Ovary (tissue), 9 donors: Measurements from ENCODE around the gene RBM33. TPM values are rescaled to one million over a fixed set of nuclear protein-coding genes. Genes with fewer than 3 reads are reported as not detected.
"Not testable (repeated sequence)": the region's sequence is repeated elsewhere in the genome, so short reads cannot be mapped to it uniquely, and the experiment has no call there.

Source experiments
- DNase-seq, 5 donors: peaks; one replicate each; pipeline ENCODE4 v3.0.0-alpha.2; 2019 to 2020
- H3K27ac ChIP-seq, 2 donors: fragments of 200-600 bp; one replicate each; pipeline versions ENCODE4 v1.5.1 to v1.8.0; 2019 to 2022
- H3K27me3 ChIP-seq: fragments of 200-600 bp; one replicate; pipeline ENCODE4 v1.8.0; 2022
- H3K36me3 ChIP-seq: fragments of 200-600 bp; sonication (generic); one replicate; pipeline ENCODE4 v1.5.1; 2019
- H3K4me1 ChIP-seq: one replicate; pipeline ENCODE4 v1.8.1; 2013; ENCODE audit warnings: mild to moderate bottlenecking, moderate library complexity; ENCODE audit not compliant: insufficient read depth
- H3K4me3 ChIP-seq: fragments of 200-600 bp; sonication (generic); one replicate; pipeline ENCODE4 v1.5.1; 2017
- H3K9me3 ChIP-seq, 2 donors: fragments of 200-600 bp in 1 of 2; sonication (generic) in 1 of 2; one replicate each; pipeline versions ENCODE4 v1.5.1 to v1.8.1; 2013 to 2019; ENCODE audit warnings: mild to moderate bottlenecking in 1 of 2, moderate library complexity in 1 of 2
- CTCF ChIP-seq, 3 donors: fragments of 450-650 bp in 2 of 3; fragments of 200-600 bp in 1 of 3; IDR thresholded peaks; one replicate each; pipeline versions ENCODE4 v1.5.1 to v1.8.0; 2016 to 2022; ENCODE audit warnings: antibody characterized with exemption in 3 of 3, mild to moderate bottlenecking in 1 of 3
- EP300 ChIP-seq: sonication (generic); formaldehyde crosslinking; IDR thresholded peaks from one replicate; pipeline ENCODE4 v1.6.1; 2017; ENCODE audit warnings: antibody characterized with exemption
- POLR2A ChIP-seq: fragments of 450-650 bp; IDR thresholded peaks from one replicate; pipeline ENCODE4 v1.6.1; 2017; ENCODE audit warnings: antibody characterized with exemption, mild to moderate bottlenecking, moderate library complexity
- WGBS, 3 donors: extraction: QIAGEN DNeasy Blood & Tissue Kit in 1 of 3; methylation state at CpG; one replicate each; pipeline versions ENCODE4 v1.1.5 to v1.1.7; 2013 to 2017; 5-methylcytosine and 5-hydroxymethylcytosine counted together
- intact Hi-C, 4 donors: fragments of 100-400 bp; cut with DNase I; formaldehyde crosslinking; loops; one replicate each; pipeline versions ENCODE4 v1.11.0 to v1.15.1; 2022 to 2023
- polyA plus RNA-seq, 2 donors: library from polyadenylated mRNA; stranded (reverse); fragments of 200-250 nt in 1 of 2; fragments of 350-450 nt in 1 of 2; fragmentation: Illumina TruSeq in 1 of 2; extraction: RNeasy Lipid Tissue Mini Kit (QIAGEN cat#74804) in 1 of 2; gene quantifications; one replicate each; pipeline ENCODE4 v1.2.3, GENCODE V29; 2013 to 2014
- total RNA-seq, 7 donors: library from RNA; depleted of rRNA in 2 of 7; stranded (reverse); fragments of >200 nt in 2 of 7; fragmentation: NEBNext Ultra II Directional in 3 of 7; extraction: Animal tissue kit (Norgen Biotek cat#: 25700) in 3 of 7; gene quantifications; one replicate each; pipeline versions ENCODE4 v1.1.0 to v1.2.4, GENCODE V29; 2016 to 2023
- donor health status: DM: no; HTN: no; CAD: no; lungs with moderate emphysema.
- donor health status: DM: no; HTN: no; CAD: no.
- donor health status: Bipolar disorder and iron deficiency.
- donor health status: DM: yes; HTN: yes; CAD: no.
- donor health status: DM: no; HTN: no; CAD: no.
- donor health status: DM: yes; HTN: yes; CAD: no.

RBM33 gene
- total and polyA plus RNA-seq, 9 donors: 19.8 to 62.0 (median 49.3) TPM

DNA sequence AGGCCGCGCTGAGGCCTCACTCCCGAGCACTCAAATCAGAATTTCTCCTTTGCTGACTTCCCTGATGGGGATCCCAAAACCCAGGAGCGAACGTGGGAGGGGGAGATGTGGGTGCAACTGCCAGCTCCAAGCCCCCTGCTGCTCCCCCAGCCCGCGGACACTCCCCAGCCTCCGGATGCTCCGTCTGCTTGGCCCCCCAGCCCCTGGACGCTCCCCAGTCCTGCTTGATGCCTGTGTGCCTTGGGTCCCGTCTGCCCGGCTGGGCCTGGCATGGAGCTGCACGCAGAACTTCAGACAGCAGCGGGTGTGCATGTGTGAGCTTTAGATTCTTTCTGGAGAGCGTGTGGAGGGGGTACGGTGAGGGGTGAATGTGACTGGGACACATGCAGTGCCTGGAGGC is 172.5 kb downstream of the RBM33 start:
- Histone ChIP-seq H3K27me3 (no peaks in the 10 kb centered on the region), H3K27ac (no peak overlapping the region), H3K4me1 (no peaks in the 10 kb centered on the region), H3K4me3 (no peak overlapping the region), H3K36me3 (no peaks in the 10 kb centered on the region), H3K9me3 (no peaks in the 10 kb centered on the region)
- no peak for DNase-seq
- no peak for TF ChIP-seq EP300
- no peak for TF ChIP-seq CTCF (IDR thresholded peaks at IDR 0.05)
- no peak for TF ChIP-seq POLR2A
- WGBS, 3 donors: 80 to 88% (median 85%) methylated on average over 16 of the region's 16 CpGs
- intact Hi-C loops: no loop called here

GRCh38 chr7:155817515-155817914 is 173.1 kb downstream of the RBM33 start:
- H3K4me1 ChIP-seq, H3K9me3 ChIP-seq, H3K4me3 ChIP-seq, H3K36me3 ChIP-seq, intact Hi-C loops, H3K27me3 ChIP-seq, DNase-seq, H3K27ac ChIP-seq: not testable (repeated sequence)
- WGBS, 3 donors: 42 to 66% (median 54%) methylated on average over 2 to 4 of the region's 4 CpGs

DNA sequence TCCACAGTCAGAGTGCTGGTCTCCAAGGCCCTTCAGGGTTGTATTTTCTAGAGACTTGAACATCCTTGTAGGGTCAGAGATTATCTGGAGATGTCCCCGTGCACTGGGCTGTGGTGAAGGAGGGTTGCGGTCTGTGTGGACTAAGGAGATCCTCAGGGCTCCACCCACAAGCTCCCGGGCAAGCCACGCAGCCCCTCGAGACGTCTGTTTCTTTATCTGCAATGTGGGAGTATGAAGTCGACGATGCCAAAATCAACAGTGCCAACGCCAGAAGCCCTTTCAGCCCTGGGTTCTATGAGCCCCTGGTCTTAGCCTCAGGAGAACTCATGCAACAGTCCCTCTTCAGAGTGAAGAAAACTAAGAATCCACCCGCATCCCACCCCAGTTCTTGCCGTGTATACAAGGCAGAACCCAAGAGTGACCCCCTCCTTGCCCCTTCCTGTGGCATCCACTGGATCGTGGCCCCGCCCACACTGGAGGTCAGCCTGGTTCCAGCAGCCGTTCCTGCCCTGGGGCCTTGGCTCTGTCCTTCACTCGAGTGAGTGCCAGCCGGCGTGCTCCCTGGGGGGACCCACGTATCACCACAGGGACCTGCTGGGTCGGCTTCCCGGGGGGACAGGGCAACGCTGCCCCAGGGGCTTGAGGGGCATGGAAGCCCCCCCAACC is 173.8 kb downstream of the RBM33 start:
- intact Hi-C loops: no loop called here

DNA sequence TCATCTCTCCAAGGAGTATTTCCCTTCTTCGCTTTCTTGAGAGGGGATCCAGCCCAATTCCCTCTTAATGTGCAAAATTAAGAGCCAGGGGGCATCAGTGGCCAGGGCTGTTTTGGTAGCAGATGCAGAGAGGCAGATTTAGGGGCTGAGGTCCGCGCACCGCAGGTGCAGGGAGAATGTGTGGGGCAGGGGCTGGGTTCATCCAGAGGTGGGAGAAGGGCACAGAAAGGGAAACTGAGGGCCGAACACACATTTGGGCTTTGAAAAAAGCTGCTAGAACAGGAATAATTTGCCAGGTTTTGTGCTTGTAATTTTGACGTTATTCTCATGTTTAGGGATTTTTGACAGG is 174.3 kb downstream of the RBM33 start:
- intact Hi-C loops: no loop called here
- Histone ChIP-seq H3K4me3 (no peak overlapping the region), H3K36me3 (no peaks in the 10 kb centered on the region), H3K4me1 (no peaks in the 10 kb centered on the region), H3K27me3 (no peaks in the 10 kb centered on the region), H3K27ac (no peak overlapping the region), H3K9me3 (no peaks in the 10 kb centered on the region)
- TF ChIP-seq POLR2A (no peak), EP300 (no peak), CTCF (IDR thresholded peaks at IDR 0.05) (no peak)
- no peak for DNase-seq
- WGBS, 3 donors: 56 to 63% (median 58%) methylated on average over 6 of the region's 6 CpGs

More for the DNA sequence above, 173.8 kb downstream of the RBM33 start:
- H3K27ac ChIP-seq: no peak overlapping the region
- H3K36me3 ChIP-seq: no peaks in the 10 kb centered on the region
- H3K9me3 ChIP-seq: no peaks in the 10 kb centered on the region
- WGBS, 3 donors: 26 to 45% (median 33%) methylated on average over 21 of the region's 21 CpGs
- no peaks in the 10 kb centered on the region for H3K4me1 ChIP-seq
- no peak overlapping the region for H3K4me3 ChIP-seq
- H3K27me3 ChIP-seq: no peaks in the 10 kb centered on the region
- no peak for TF ChIP-seq EP300
- TF ChIP-seq POLR2A: no peak
- TF ChIP-seq CTCF (IDR thresholded peaks at IDR 0.05): no peak
- DNase-seq: no peak

DNA sequence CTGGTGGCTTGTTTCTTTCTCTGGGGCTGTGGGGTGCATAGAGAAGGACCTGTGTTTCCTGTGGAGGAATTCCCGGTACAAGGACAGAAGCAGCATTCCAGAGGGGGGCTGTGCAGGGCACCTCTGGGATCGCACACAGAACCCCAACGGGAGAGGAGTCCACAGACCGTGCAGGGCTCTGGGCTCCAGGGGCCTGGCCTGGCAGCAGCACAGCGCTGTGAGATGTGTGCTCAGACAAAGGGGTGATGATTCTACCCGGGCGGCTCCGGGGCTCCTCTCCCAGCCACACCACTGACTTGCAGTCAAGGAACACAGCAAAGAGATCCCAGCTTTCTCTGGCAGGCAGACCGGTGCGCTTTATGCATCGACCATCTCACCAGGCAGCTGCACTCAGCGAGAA is 174.7 kb downstream of the RBM33 start:
- H3K9me3 ChIP-seq: no peaks in the 10 kb centered on the region
- H3K4me1 ChIP-seq: no peaks in the 10 kb centered on the region
- DNase-seq: no peak
- no peaks in the 10 kb centered on the region for H3K36me3 ChIP-seq
- 63 to 75% (median 63%) methylated on average over 12 of the region's 12 CpGs for WGBS, 3 donors
- no peak overlapping the region for H3K27ac ChIP-seq
- no peak overlapping the region for H3K4me3 ChIP-seq
- H3K27me3 ChIP-seq: no peaks in the 10 kb centered on the region
- TF ChIP-seq EP300 (no peak), POLR2A (no peak), CTCF (IDR thresholded peaks at IDR 0.05) (no peak)
- intact Hi-C loops: no loop called here
